IPS DF 6.9 (cell line): ENCODE data around the gene TPBGL.

Source experiments
- DNase-seq: peaks from one replicate; pipeline ENCODE4 v3.0.0-alpha.2; 2013; ENCODE audit warnings: low read depth, low spot score
- H3K27ac ChIP-seq: one replicate; pipeline ENCODE4 v1.5.1; 2013; ENCODE audit warnings: low read length, control low read depth
- H3K27me3 ChIP-seq: 2 replicates; pipeline ENCODE4 v1.6.1; 2013; ENCODE audit warnings: mild to moderate bottlenecking, low read length; ENCODE audit not compliant: control insufficient read depth, insufficient read depth
- H3K36me3 ChIP-seq: 2 replicates; pipeline ENCODE4 v1.6.1; 2013; ENCODE audit warnings: low read length; ENCODE audit not compliant: control insufficient read depth, insufficient read depth
- H3K4me1 ChIP-seq: 2 replicates; pipeline ENCODE4 v1.6.1; 2013; ENCODE audit warnings: low read length; ENCODE audit not compliant: control insufficient read depth, insufficient read depth
- H3K4me3 ChIP-seq: 2 replicates; pipeline ENCODE4 v1.5.1; 2013; ENCODE audit warnings: mild to moderate bottlenecking, low read length
- H3K9me3 ChIP-seq: 2 replicates; pipeline ENCODE4 v1.6.1; 2013; ENCODE audit warnings: low read length, inconsistent platforms; ENCODE audit not compliant: control insufficient read depth, insufficient read depth
- WGBS: extraction: QIAGEN DNeasy Blood & Tissue Kit; methylation state at CpG from one replicate; pipeline ENCODE4 v1.1.7; 2013; ENCODE audit warnings: mixed read lengths, missing lambda C conversion rate; ENCODE audit not compliant: insufficient read length, insufficient coverage; 5-methylcytosine and 5-hydroxymethylcytosine counted together

The TPBGL gene

DNA sequence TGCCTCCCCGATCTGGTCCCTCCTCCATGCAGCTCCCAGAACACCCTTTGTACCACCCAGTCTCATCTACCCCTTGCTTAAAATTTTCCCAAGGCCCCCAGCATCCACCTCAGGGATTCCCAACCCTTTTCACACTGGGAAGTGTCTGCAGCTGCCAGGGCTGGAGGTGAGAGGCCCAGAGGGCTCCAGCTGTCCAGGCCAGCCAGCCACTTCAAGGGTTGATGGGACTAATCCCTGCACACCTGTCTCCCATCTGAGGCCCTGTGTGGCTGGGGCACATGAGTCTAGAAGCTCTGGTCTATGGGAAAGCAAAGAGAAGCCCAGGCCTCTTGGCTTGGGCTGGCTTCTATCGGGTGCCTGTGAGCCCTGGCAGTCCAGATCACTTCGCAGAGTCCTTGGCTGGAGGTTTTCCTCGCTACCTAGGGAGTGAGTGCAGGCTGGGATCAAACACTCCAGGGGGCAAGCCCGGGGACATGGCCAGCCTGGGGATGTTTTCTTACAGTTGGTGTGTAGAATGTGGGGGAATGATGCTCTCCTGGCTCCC lies 41.1 kb upstream of the TPBGL start:
- H3K4me1 ChIP-seq = no peaks in the 10 kb centered on the region; the same call in 1 of the 2 replicates
- no peaks in the 10 kb centered on the region for H3K36me3 ChIP-seq
- no peaks in the 10 kb centered on the region for H3K27me3 ChIP-seq
- H3K9me3 ChIP-seq = no peaks in the 10 kb centered on the region
- no peak for DNase-seq
- no peak overlapping the region for H3K4me3 ChIP-seq
- WGBS = no CpG with 5 or more reads among the region's 5 CpGs
- no peak overlapping the region for H3K27ac ChIP-seq

DNA sequence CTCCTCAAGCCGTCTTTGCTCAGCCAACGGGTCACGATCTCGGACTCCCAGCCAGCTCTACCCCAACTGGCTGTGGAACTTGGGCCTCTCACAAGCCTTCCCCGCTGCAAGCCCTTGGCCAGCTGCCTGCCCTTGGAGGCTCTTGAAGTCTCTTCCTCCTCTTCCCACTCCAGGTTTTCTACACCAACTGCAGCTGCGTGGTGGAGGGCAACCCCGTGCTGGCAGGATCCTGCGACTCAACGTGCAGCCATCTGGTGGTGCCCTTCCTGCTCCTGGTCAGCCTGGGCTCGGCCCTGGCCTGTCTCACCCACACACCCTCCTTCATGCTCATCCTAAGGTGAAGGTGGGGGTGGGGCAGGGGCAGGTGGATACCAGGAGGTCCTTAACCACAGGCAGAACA lies 40.5 kb upstream of the TPBGL start:
- H3K27ac ChIP-seq = no peak overlapping the region
- DNase-seq = no peak
- WGBS = no CpG with 5 or more reads among the region's 10 CpGs
- H3K27me3 ChIP-seq = no peaks in the 10 kb centered on the region
- no peaks in the 10 kb centered on the region for H3K9me3 ChIP-seq
- no peaks in the 10 kb centered on the region for H3K36me3 ChIP-seq
- H3K4me1 ChIP-seq = no peaks in the 10 kb centered on the region; the same call in 1 of the 2 replicates
- H3K4me3 ChIP-seq = no peak overlapping the region

- Histone ChIP-seq H3K9me3 (no peaks in the 10 kb centered on the region), H3K27ac (no peak overlapping the region), H3K27me3 (no peaks in the 10 kb centered on the region), H3K36me3 (no peaks in the 10 kb centered on the region), H3K4me1 (no peaks in the 10 kb centered on the region; the same call in 1 of the 2 replicates), H3K4me3 (no peak overlapping the region)
- no CpG with 5 or more reads among the region's 2 CpGs for WGBS
- DNase-seq = no peak
Observed at GRCh38 chr11:75200531-75200930, 40.0 kb upstream of the TPBGL start.

- no peaks in the 10 kb centered on the region for H3K27me3 ChIP-seq
- H3K36me3 ChIP-seq = no peaks in the 10 kb centered on the region
- H3K27ac ChIP-seq = no peak overlapping the region
- DNase-seq = no peak
- no CpG with 5 or more reads among the region's 3 CpGs for WGBS
- H3K4me1 ChIP-seq = no peaks in the 10 kb centered on the region; the same call in 1 of the 2 replicates
- H3K4me3 ChIP-seq = no peak overlapping the region
- H3K9me3 ChIP-seq = no peaks in the 10 kb centered on the region
Observed at GRCh38 chr11:75201771-75202170, 38.8 kb upstream of the TPBGL start.

GRCh38 chr11:75202195-75202594 lies 38.4 kb upstream of the TPBGL start:
- H3K27me3 ChIP-seq = no peaks in the 10 kb centered on the region
- H3K4me1 ChIP-seq = no peaks in the 10 kb centered on the region; the same call in 1 of the 2 replicates
- H3K27ac ChIP-seq = no peak overlapping the region
- no peak for DNase-seq
- H3K9me3 ChIP-seq = no peaks in the 10 kb centered on the region
- no peaks in the 10 kb centered on the region for H3K36me3 ChIP-seq
- WGBS = no CpG with 5 or more reads among the region's 6 CpGs
- no peak overlapping the region for H3K4me3 ChIP-seq

DNA sequence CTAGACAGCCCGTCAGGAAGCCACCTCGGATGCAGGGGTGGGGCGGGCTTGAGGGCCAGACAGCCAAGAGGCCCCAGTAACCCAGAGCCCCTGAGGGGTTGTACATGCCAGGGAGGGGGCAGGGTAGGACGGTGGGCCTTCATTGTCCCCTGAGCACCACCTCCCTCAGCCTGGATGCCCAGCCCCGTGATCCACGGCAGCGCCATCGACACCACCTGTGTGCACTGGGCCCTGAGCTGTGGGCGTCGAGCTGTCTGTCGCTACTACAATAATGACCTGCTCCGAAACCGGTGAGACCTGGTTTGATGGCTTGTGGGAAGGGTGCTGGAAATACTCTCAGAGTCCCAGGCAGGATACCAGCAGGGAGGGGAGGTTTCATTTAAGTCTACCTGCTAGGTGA lies 37.4 kb upstream of the TPBGL start:
- DNase-seq = no peak
- Histone ChIP-seq H3K4me1 (no peaks in the 10 kb centered on the region; the same call in 1 of the 2 replicates), H3K27me3 (no peaks in the 10 kb centered on the region), H3K9me3 (no peaks in the 10 kb centered on the region), H3K4me3 (no peak overlapping the region), H3K27ac (no peak overlapping the region), H3K36me3 (no peaks in the 10 kb centered on the region)
- WGBS = no CpG with 5 or more reads among the region's 13 CpGs

- H3K4me3 ChIP-seq = no peak overlapping the region
- H3K4me1 ChIP-seq = no peaks in the 10 kb centered on the region; the same call in 1 of the 2 replicates
- WGBS = no CpG with 5 or more reads among the region's 2 CpGs
- no peaks in the 10 kb centered on the region for H3K9me3 ChIP-seq
- no peaks in the 10 kb centered on the region for H3K27me3 ChIP-seq
- no peaks in the 10 kb centered on the region for H3K36me3 ChIP-seq
- no peak for DNase-seq
- no peak overlapping the region for H3K27ac ChIP-seq
Observed at GRCh38 chr11:75203641-75204011, 36.9 kb upstream of the TPBGL start.

DNA sequence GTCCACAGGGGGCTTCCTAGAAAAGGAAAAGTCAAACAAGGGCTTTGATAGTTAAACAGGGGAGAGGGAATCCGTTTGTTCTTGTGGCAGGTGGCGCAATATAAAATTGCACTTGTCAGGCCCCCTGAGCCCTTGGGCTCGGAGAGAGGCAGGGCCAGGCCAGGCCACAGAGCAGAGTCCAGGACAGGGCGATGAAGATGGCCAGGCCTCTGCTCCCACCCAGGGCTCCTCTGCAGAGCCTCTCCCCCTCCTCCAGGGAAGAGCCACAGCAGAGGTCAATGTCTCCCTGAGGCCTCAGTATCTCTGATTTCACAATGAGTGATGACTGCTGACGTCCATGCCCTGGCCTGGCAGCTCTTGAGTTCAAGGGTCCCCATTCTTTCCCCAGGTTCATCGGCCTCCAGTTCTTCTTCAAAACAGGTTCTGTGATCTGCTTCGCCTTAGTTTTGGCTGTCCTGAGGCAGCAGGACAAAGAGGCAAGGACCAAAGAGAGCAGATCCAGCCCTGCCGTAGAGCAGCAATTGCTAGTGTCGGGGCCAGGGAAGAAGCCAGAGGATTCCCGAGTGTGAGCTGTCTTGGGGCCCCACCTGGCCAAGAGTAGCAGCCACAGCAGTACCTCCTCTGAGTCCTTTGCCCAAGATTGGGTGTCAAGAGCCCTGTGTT lies 36.4 kb upstream of the TPBGL start:
- H3K4me1 ChIP-seq = no peaks in the 10 kb centered on the region; the same call in 1 of the 2 replicates
- WGBS = no CpG with 5 or more reads among the region's 10 CpGs

DNA sequence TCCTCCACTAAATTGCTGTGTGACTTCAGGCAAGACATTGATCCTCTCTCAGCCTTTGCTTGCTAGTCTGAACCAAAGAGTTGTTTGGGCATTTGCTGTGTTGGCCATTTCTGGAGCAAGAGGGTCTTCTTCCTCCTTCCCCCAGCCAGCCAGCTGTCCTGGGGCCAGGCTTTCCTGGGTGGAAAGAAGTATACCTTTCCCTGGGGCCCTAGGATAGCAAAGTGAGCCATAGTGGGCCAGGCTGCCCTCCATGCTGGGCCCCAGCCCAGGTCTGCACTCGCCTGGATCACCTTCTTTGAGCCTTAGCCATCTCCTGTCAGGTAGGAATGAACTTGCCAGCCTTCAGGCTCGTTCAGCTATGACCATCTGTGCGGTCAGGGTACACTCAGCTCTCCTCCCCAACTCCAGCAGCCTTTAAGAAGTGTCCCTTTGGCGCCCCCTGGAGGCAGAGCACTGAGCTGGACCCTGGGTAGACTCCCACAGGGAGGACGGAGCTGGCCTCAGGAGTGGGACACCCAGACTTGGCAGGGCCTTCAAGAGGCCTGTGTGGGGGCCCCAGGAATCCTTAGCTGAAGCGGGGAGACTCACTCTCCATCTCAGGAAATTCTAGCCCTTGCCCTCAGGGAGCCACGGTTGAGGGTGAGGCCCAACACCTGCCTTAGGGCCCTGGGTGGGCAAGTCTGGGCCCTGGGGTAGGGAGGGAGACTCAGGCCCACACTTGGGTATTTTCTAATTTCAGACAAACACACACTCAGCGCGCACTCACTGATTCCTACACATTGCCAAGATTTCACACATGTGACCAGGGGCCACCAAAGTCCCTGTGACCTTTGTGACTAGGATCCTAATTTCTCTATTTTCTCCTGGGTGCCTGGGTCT lies 35.6 kb upstream of the TPBGL start:
- Histone ChIP-seq H3K4me1 (no peaks in the 10 kb centered on the region; the same call in 1 of the 2 replicates), H3K9me3 (no peaks in the 10 kb centered on the region), H3K4me3 (no peak overlapping the region), H3K27me3 (no peaks in the 10 kb centered on the region), H3K27ac (no peak overlapping the region), H3K36me3 (no peaks in the 10 kb centered on the region)
- WGBS = no CpG with 5 or more reads among the region's 9 CpGs
- peak; percentile 74 for DNase-seq

More for the DNA sequence above, 36.4 kb upstream of the TPBGL start:
- no peaks in the 10 kb centered on the region for H3K36me3 ChIP-seq
- no peak overlapping the region for H3K27ac ChIP-seq
- DNase-seq = no peak
- H3K9me3 ChIP-seq = no peaks in the 10 kb centered on the region
- no peaks in the 10 kb centered on the region for H3K27me3 ChIP-seq
- H3K4me3 ChIP-seq = no peak overlapping the region

- H3K27ac ChIP-seq = no peak overlapping the region
- no CpG with 5 or more reads among the region's 5 CpGs for WGBS
- no peaks in the 10 kb centered on the region for H3K36me3 ChIP-seq
- no peaks in the 10 kb centered on the region for H3K27me3 ChIP-seq
- H3K9me3 ChIP-seq = no peaks in the 10 kb centered on the region
- H3K4me1 ChIP-seq = no peaks in the 10 kb centered on the region; the same call in 1 of the 2 replicates
- DNase-seq = no peak
- H3K4me3 ChIP-seq = no peak overlapping the region
Observed at GRCh38 chr11:75205564-75206020, 35.0 kb upstream of the TPBGL start.
